Renal cortical epithelial cell (primary cell): Measurements from ENCODE around the gene NRXN2. TPM values are rescaled to one million over a fixed set of nuclear protein-coding genes. Genes with fewer than 3 reads are reported as not detected.

Experiments
- DNase-seq: peaks from one replicate; pipeline ENCODE4 v3.0.0-alpha.2; 2011; ENCODE audit warnings: low read depth
- total RNA-seq: library from RNA; depleted of rRNA; stranded (reverse); fragments of >200 nt; gene quantifications from 2 replicates; pipeline ENCODE4 v1.2.3, GENCODE V29; 2014

Gene NRXN2
- total RNA-seq, 1 donor from 2014 or later, result under 0.01 TPM

GRCh38 chr11:64759131-64759721 is 36.2 kb upstream of the NRXN2 start:
- no peak for DNase-seq

- no peak for DNase-seq
Observed at GRCh38 chr11:64758330-64759079, 35.5 kb upstream of the NRXN2 start.

GRCh38 chr11:64757549-64758329 is 34.7 kb upstream of the NRXN2 start:
- no peak for DNase-seq

GRCh38 chr11:64755681-64756361 is 32.8 kb upstream of the NRXN2 start:
- no peak for DNase-seq

GRCh38 chr11:64754919-64755662 is 32.1 kb upstream of the NRXN2 start:
- no peak for DNase-seq

- no peak for DNase-seq
Observed at GRCh38 chr11:64754124-64754918, 31.3 kb upstream of the NRXN2 start.

GRCh38 chr11:64753380-64754123 is 30.6 kb upstream of the NRXN2 start:
- no peak for DNase-seq

- DNase-seq, result no peak
Observed at GRCh38 chr11:64753019-64753379, 30.0 kb upstream of the NRXN2 start.

- no peak for DNase-seq
Observed at GRCh38 chr11:64752175-64752970, 29.4 kb upstream of the NRXN2 start.

GRCh38 chr11:64751580-64751979 is 28.6 kb upstream of the NRXN2 start:
- DNase-seq, result no peak

GRCh38 chr11:64751136-64751535 is 28.1 kb upstream of the NRXN2 start:
- no peak for DNase-seq

- no peak for DNase-seq
Observed at GRCh38 chr11:64750361-64751054, 27.5 kb upstream of the NRXN2 start.

GRCh38 chr11:64747961-64748665 is 25.1 kb upstream of the NRXN2 start:
- no peak for DNase-seq

GRCh38 chr11:64746486-64746885 is 23.5 kb upstream of the NRXN2 start:
- no peak for DNase-seq

GRCh38 chr11:64745521-64746328 is 22.7 kb upstream of the NRXN2 start:
- DNase-seq, result no peak

- DNase-seq, result no peak
Observed at GRCh38 chr11:64745189-64745520, 22.2 kb upstream of the NRXN2 start.

GRCh38 chr11:64744544-64745188 is 21.7 kb upstream of the NRXN2 start:
- DNase-seq, result no peak
